ENCODE results near the gene SLX9.

GRCh38 chr21:44929799-44930542, 9.9 kb upstream of the SLX9 start:
- TF ChIP-seq, protein P1, sequence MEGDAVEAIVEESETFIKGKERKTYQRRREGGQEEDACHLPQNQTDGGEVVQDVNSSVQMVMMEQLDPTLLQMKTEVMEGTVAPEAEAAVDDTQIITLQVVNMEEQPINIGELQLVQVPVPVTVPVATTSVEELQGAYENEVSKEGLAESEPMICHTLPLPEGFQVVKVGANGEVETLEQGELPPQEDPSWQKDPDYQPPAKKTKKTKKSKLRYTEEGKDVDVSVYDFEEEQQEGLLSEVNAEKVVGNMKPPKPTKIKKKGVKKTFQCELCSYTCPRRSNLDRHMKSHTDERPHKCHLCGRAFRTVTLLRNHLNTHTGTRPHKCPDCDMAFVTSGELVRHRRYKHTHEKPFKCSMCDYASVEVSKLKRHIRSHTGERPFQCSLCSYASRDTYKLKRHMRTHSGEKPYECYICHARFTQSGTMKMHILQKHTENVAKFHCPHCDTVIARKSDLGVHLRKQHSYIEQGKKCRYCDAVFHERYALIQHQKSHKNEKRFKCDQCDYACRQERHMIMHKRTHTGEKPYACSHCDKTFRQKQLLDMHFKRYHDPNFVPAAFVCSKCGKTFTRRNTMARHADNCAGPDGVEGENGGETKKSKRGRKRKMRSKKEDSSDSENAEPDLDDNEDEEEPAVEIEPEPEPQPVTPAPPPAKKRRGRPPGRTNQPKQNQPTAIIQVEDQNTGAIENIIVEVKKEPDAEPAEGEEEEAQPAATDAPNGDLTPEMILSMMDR (conservative IDR thresholded peaks at IDR 0.05; ENCODE audit: low read length): no peak
- TF ChIP-seq EZH2phosphoT487 (IDR thresholded peaks at IDR 0.05; ENCODE audit: borderline replicate concordance, low read depth, low read length): no peak
